NAMALWA (cell line): ENCODE measurements around the gene SDK1.

Source experiments
- DNase-seq: peaks from one replicate; pipeline ENCODE4 v3.0.0-alpha.2; 2015; ENCODE audit warnings: low spot score

The SDK1 gene

DNA sequence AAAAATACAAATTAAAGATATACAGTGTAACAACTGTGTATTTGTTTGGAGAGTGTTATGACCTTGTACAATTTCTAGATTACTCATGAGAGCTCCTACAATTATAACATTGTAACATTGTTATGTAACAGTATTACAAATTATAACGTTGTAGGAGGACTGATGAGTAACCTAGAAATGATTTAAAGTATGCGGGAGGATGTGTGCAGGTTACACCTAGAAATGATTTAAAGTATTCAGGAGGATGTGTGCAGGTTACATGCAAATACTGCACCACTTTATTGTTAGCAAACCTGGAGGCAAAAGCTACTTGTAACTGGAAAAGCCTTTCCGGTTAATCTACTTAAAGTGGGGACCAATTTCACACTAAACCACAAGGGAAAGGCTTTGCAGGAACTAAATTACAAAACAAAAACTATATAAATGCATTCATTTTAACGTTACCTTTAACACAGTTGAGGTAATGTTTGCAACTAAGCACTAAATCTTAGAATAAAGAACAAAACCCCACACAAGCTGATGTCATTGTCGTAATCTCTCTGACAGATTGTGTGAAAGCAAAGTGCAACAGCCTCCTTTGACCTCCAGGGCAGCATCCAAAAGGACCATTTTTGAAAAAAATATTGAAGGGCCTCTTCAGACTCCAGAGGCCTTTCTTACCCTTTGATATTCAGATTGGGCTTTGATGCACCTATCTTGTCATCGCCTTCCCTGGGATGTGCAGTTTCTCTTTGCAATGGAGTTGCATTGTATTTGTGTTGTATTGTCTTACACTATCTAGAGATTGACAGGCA lies 858.9 kb downstream of the SDK1 start:
- DNase-seq = no peak

DNA sequence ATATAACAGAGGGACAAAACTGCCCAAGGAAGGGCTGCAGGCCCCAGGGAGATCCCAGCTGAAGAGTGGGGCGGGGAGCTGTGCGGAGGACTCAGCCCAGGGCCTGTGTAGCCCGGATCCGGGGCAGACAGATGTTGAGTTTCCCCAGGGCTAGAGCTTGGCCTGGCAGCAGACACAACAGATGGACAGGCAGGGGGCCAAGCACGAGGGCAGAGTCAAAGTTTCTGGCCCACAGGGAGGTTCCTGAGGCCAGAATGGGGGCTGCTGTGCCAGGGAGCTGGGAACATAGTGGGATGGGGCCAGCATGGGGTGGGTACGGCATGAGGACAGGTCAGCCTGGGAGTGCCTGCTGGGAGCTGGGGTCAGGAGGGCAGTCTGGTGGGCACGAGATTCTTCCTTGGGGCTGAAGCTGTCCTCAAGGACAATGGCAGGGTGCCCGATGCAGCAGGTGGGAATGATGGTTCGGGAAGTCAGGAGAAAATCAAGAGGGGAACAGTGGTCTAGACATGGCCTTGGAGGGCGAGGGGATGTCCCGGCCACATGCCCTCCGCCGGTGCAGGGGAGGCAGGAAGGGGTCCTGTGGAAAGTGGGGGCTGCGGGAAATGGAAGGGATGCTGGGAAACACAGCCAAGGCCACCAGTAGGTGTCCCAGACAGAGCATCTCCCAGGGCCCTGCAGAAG lies 862.0 kb downstream of the SDK1 start:
- DNase-seq = no peak

DNA sequence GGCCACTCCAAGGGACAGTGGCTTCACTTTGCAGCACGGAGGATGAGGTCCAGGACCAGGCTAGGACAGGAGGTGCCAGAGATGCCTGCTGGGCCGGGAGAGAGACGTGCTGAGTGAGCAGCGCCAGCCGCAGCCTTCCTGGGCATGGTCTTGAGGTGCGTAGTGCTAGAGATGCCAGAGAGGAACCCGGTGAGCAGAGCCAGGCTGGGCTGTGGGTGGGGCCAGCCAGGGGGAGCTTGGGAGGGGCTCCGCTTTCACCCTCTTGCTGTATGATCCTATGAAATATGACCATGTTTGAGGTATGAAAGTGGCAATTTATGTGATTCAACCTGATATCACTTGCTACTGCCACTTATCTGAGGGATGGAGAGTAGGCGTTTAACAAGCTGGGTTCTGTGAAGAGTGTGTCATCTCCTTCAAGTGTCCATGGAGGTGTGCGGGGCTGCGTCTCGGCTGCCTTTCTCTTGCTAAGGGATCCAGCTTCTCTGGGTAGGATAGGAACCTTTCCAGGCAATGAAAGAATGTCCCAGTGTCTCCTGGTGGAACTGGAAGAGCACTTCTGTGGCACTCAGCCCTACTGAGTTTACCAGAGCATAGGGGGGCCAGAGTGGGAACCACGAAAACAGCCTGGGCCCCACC lies 862.6 kb downstream of the SDK1 start:
- no peak for DNase-seq

DNA sequence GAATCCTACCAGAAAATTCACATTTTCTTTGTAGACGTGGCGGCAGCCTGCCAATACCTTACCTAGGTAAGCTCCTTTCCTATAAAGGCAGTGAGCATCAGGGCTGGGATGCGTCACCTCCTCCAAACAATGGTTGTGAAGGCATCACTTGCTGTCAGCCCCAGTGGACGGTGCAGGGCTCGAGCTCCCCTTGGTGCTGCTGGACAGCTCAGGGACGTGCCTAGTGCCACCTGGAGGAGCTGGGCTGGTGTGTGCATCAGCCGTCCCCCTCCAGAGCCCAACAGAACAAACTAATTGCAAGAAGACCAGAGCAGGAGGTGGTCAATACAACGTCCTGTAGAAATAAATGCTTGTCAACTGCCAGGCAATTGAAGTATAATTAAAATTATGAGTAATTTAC lies 863.5 kb downstream of the SDK1 start:
- DNase-seq = no peak

DNA sequence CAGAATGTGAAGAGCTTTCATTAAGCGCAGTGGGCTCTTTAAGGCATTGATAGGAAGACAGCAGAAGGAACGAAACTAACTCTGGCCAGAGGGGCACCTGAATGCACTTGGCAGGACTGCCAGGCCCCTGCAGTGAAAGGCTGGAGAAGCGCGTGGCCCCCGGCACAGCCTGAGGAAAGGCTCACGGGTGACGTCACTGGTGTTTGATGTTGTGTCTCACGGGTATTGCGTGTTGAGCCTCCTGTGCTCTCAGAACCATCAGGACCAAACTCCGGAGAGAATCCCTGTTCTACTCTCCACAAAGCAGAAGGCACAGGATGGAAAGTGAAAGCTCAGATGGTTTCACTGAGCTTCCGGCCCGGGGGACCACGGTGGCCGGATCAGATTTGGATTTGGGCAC lies 865.3 kb downstream of the SDK1 start:
- DNase-seq = no peak

DNA sequence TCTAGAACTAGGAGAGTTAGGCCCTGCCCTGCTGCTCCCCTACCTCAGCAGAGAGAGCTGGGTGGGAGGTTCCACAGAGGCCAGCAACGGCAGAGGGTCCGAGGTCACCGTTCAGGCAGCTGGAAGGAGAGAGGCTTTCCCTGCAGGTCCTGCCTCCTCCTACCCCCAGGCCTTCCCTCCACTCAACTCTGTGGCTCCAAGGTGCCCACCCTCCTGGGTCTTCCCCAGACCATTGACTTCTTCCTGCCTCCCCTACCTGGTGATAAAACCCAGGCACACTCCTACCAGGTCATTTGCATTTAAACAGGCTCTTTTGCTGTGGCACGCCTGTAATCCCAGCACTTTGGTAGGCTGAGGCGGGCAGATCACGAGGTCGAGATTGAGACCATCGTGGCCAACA lies 865.8 kb downstream of the SDK1 start:
- no peak for DNase-seq

DNA sequence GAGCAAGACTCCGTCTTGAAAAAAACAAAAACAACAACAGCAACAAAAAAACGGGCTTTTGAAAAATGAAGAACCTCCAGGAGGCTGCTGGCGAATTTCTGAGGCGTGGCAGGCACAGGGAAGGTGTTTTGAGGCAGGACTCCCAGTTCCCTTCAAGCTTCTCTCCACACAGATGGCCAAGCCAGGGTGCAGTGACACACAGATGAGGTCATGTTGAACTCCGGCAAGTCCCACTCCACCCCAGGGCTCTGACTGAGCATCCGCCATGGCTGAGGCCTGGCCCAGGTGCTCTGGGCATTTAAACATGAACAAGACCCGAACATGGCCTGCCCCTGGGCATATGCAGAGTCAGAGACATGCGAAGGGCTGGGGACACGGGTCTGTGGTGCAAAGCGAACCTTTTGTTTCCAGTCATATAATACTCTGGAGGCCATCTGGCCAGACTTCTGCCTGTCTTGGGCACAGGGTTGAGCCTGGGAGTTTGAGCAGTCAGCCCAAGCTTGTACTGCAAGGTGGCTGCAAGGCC lies 866.4 kb downstream of the SDK1 start:
- DNase-seq = no peak

DNA sequence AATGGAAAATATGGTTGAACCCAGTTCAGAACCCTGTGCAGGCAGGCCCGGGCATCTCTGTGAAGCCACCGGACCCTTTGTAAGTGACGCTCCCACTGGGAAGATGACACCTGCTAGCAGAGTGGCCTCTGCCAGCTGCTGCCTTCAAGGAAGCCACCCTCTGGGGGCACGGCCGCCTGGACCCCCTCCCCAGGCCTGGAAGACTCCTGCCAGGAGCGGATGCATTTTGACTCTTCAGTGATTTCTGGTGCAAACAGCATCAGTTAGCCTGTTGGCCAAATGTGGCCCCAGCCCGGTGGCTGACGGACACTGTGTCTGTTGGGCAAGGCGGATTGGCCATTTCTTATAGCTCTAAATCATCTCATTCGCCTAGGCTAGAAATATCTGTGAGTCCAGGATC lies 867.0 kb downstream of the SDK1 start:
- DNase-seq = no peak

DNA sequence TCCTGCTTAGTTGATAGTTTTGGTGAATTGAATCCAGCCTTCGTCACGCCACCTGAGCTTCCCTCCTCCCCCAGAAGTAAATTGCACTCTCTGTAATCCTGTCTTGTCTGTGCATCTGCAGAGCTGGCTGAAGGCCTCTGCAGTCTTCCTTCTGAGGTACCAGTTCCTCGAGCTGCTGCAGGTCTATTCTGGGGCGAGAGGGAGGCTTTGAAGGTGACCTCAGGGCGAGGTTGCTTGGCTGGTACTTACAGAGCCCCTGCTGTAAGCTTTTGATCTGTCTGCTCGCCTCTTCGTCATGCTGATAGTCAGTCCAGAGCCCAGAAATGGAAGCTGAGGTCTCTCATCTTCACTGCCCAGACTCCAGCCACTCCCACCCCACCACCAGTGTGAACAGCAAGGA lies 867.5 kb downstream of the SDK1 start:
- DNase-seq = no peak

DNA sequence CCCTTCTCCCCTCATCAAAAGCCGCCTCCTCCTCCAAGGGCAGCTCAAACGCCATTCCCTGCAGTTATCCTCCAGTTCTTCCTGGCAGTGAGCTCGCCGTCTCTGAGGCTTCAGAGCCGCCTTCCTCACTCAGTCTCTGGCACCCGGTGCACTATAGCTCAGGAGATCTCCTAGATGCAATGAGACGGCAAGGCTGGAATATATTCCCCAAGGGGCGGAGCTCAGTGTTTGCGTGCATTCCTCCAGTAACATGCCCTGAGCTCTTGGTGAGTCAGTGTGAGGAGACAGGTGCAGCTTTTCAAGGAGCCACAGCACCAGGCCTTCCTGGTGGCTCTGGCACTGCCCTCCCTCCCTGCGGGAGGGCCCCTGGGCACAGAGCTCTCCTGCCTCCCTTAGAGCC lies 868.4 kb downstream of the SDK1 start:
- no peak for DNase-seq

DNA sequence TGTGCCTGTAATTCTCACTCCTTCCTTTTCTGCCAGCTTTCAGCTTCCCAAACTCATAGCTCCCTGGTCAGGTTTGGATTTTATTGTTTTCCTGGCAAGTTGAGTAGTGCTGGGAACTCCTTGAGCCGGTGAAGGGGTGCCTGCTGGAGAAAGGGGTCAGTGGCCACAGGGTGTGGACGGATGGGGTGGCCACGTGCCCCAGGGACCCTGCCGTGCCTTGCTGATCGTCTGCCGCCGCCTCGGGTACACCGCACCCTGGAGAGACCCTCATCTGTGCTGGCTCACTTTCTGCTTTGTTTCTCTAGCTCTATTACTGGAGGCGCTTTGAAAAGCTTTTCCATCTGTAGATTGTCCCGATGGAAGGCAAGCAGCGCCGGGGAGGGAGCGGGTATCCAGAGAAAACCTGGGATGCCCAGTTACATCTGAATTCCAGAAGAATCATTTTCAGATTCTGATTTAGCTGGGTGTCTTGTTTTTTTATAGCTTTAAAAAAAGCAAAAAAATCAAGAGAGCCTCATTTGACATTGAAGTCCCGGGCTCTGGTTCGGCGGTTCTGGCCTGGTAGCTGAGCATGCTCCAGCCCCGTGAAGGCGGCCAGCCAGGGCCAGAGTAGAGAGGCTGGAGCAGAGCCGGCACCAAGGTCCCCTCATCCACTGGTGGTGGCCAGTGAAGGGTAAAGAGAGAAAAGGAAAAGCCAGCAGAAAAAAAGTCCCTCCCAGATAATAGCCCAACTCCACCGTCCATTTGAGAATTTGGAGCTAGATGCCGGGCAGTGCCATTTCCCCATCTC lies 870.1 kb downstream of the SDK1 start:
- DNase-seq = no peak

DNA sequence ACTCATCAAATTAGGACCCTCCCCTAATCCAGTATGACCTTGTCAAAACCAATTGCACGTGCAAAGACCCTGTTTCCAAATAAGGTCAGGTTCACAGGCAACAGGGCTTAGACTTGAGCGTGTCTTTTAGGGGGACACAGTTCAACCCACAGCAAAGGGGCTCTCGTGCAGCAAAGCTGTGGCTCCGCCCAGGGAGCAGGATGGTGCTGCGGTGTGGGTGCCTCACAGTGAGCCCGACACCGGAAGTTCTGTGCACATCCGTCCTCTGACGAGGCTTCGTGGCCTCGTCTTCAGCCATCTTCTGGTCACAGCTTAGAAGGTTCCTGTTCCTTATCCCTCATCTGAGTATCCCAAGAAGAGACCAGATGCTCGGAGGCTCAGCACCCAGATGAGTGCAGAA lies 871.8 kb downstream of the SDK1 start:
- DNase-seq = no peak

DNA sequence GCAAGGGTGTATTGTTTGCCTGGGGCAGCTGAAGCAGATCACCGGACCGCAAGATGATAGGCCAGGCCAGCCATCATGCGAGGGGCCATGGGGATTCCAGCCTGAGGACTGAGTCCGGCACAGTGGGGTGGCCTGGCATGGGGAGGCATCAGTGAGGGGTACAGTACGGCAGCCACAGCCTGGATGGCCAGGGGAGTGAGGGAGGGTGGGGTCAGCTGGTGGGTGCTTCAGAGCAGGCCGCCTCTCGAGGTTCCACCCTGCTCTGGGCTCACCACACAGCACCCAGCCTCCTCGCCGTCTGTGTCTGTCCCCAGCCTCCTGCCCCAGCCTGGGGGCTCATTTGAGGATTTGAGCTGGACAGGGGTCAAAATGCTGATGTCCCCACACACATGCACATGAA lies 872.6 kb downstream of the SDK1 start:
- DNase-seq = no peak

DNA sequence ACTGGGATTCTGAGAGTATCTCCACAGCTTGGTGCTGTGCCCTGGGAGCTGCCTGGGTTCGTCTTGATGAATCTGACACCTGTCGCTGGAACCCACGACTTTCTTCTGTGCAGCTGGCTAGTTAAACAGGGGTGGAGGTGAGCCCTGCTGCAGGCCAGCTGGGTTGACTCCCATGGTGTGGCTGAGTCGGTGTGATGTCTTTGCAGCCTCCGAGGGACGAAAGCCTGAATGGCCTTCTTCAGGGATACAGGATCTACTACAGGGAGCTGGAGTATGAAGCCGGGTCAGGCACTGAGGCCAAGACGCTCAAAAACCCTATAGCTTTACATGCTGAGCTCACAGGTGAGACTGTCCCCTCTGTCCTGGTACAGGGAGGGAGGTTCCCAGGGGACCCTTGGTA lies 873.0 kb downstream of the SDK1 start:
- DNase-seq = no peak

DNA sequence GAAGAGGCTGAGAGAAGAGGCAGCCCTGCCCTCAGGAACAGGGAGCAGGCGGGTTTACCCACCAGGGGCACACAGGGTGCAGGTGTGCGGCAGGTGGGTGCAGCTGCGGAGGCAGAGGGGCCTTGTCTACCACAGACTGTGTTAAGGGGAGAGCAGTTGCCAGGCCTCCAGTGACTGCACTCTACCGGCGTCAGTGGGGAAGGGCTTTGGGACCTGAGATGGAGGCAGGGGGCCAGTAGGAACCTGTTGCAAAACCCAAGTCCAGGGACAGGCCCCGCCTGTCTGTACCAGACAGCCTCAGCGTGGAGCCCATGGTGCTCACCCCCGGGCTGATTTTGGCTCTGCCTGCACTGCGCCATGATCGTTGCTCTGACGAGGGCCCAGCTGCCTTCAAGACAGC lies 873.4 kb downstream of the SDK1 start:
- DNase-seq = no peak

DNA sequence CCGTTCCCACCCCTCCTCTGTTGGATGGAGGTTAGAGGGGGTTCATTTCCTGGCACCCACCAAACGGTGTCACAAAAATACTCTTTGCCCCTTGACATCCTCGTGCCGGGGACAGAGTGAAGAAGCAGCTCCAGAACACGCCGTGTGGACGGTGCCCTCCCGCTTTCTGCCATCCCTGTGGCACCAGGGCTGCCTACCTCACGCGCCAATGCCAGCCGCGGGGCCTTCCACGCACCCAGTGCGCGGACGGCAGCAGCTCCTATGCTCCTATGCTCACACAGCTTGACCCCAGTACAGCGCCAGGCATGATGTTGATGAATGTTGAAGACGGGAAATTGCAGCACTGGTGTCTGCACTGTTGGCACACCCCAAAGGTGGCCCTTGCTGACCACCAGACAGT lies 873.8 kb downstream of the SDK1 start:
- DNase-seq = no peak

DNA sequence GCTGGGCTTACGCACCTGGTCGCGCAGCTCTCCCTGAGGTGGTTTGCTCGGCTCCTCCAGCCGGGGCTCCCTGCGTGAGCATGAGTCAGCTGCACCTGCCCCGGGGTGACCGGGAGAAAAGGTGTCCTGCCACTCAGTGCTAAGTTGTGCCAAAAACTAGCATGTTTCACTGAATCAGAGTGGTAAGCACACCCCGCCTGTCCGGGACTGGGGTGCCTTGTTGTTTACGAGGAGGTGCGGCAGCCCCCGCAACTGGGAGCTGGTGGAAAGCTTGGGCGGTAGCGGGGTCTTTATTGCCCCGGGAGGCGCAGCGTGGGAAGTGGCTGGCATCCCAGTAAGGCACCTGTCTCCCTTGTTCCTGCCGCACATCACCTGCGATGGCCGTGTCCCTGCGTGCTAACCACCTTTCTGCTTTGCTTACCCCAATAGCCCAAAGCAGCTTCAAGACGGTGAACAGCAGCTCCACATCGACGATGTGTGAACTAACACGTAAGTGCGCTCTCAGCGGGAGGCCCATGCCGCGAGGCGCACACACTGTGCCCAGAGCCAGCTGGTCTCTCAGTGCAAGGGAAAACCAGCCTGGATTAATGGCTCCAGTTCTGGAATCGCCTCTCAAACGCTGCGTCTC lies 874.4 kb downstream of the SDK1 start:
- no peak for DNase-seq

DNA sequence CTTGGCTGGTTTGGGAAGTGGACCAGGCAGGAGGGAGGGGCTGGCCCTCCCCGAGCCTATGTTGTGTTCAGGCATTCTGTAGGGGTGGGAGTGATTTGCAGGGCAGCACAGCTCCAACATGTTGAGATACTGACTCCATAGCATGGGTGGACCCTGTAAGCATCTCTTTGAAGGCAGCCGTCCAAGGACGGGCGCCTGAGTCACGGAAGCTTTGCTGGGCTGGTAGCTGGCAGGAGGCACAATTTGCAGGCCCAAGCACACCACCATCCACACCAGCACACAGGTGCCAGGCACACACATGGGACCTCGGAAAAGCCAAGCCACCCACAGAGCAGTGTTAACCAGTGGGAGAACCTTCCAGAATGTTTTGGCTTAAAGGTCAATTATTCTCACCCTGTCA lies 875.9 kb downstream of the SDK1 start:
- no peak for DNase-seq

DNA sequence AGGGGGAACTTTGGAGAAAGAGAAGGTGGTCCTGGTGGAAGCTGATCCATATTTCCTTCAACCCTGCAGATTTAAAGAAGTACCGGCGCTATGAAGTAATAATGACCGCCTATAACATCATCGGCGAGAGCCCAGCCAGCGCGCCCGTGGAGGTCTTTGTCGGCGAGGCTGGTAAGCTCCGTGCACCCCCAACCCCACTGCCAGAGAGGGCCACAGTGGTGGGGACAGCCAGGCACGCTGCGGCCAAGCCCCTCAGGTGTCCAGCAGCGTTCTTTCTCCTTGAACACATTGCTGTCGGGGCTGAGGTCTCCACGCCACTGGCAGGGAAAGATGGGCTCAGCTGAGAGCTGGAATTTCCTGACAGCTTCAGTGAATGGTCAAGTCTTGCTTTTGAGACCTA lies 877.4 kb downstream of the SDK1 start:
- DNase-seq = no peak

DNA sequence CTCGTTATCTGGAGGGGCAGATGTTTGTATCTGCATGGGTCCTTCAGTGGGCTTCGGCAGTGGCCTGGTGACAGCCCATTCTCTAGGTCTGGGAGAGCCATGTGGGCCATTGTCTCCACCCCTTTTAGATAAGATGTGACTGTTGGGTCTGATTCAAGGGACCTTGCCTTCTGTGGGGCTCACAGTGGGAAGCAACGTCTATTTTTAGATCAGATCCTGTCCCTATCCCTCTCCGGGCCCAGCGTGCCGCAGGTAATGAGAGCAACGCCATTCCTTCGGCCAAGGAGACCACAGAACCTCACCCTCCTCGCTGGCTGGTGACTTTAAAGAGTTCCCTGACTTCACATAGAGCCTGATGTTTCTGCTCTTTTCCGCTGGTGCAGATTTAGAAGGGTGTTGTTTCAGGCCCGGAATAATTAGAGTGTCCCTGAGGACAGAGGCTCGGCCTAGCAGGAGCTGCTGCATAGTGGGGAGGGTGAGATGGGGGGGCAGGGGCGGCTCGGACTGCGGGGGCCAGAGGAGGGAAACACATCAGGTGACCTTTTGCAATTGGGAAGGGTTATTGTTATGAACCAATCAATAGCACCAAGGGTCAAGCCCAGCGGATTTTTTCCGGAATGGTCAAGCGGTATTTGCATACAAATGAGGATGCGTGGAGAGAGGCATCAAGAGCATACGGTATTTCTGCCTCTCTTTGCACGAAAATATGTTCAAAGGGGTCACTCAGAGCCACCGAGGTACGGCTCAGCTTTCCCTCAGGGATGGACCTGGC lies 878.0 kb downstream of the SDK1 start:
- no peak for DNase-seq
